Glomerular visceral epithelial cell (primary cell): ENCODE results near the gene WEE1.

Experiments used
- DNase-seq: peaks from one replicate; pipeline ENCODE4 v3.0.0-alpha.2; 2016; ENCODE audit errors: extremely low spot score

Gene WEE1

GRCh38 chr11:9566561-9567063, 6.9 kb upstream of the WEE1 start:
- DNase-seq: no peak

- no peak for DNase-seq
Observed at GRCh38 chr11:9567401-9567800, 6.1 kb upstream of the WEE1 start.

- no peak for DNase-seq
Observed at GRCh38 chr11:9568161-9568853, 5.2 kb upstream of the WEE1 start.

GRCh38 chr11:9568854-9569587, 4.4 kb upstream of the WEE1 start:
- peak; percentile 91 for DNase-seq

- peak; percentile 44 for DNase-seq
Observed at GRCh38 chr11:9569588-9570164, 3.8 kb upstream of the WEE1 start.

- no peak for DNase-seq
Observed at GRCh38 chr11:9570313-9571025, 3.0 kb upstream of the WEE1 start.

GRCh38 chr11:9571071-9571762, 2.3 kb upstream of the WEE1 start:
- DNase-seq: no peak

- no peak for DNase-seq
Observed at GRCh38 chr11:9571763-9572115, 1.7 kb upstream of the WEE1 start.

- DNase-seq: no peak
Observed at GRCh38 chr11:9573775-9574621, 528 bp downstream of the WEE1 start.

- no peak for DNase-seq
Observed at GRCh38 chr11:9574622-9575259, 1.3 kb downstream of the WEE1 start.

GRCh38 chr11:9575260-9576240, 2.1 kb downstream of the WEE1 start:
- DNase-seq: peak; percentile 88

- peak; percentile 37 for DNase-seq
Observed at GRCh38 chr11:9576701-9577381, 3.4 kb downstream of the WEE1 start.

GRCh38 chr11:9577556-9577955, 4.1 kb downstream of the WEE1 start:
- DNase-seq: peak; percentile 43

- no peak for DNase-seq
Observed at GRCh38 chr11:9580894-9581293, 7.4 kb downstream of the WEE1 start.

- no peak for DNase-seq
Observed at GRCh38 chr11:9581556-9582161, 8.2 kb downstream of the WEE1 start.

- DNase-seq: no peak
Observed at GRCh38 chr11:9590717-9591116, 17.2 kb downstream of the WEE1 start.

GRCh38 chr11:9594267-9595046, 21.0 kb downstream of the WEE1 start:
- no peak for DNase-seq
